Measurements from ENCODE around the gene CRISPLD2.

The CRISPLD2 gene

DNA sequence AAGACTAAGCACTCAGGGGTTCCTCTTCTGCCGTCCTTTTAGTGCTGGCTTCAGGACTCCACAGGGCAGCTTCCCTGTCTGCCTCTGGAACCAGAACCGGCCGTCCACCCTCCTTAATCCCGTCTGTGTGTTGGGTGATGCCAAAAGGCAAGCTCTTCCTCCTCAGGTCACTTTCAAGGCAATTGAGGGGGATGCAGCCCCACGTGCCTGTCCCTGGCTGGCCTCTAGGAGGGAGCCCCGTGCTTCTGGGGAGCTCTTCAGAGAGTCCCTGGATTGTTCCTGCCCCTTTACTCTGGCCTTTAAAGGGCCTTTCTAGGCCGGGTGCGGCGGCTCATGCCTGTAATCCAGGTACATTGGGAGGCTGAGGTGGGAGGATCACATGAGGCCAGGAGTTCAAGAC lies 77.1 kb downstream of the CRISPLD2 start:
- TF ChIP-seq, protein P1, sequence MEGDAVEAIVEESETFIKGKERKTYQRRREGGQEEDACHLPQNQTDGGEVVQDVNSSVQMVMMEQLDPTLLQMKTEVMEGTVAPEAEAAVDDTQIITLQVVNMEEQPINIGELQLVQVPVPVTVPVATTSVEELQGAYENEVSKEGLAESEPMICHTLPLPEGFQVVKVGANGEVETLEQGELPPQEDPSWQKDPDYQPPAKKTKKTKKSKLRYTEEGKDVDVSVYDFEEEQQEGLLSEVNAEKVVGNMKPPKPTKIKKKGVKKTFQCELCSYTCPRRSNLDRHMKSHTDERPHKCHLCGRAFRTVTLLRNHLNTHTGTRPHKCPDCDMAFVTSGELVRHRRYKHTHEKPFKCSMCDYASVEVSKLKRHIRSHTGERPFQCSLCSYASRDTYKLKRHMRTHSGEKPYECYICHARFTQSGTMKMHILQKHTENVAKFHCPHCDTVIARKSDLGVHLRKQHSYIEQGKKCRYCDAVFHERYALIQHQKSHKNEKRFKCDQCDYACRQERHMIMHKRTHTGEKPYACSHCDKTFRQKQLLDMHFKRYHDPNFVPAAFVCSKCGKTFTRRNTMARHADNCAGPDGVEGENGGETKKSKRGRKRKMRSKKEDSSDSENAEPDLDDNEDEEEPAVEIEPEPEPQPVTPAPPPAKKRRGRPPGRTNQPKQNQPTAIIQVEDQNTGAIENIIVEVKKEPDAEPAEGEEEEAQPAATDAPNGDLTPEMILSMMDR (IDR thresholded peaks at IDR 0.05; ENCODE audit: control extremely low read depth, extremely low read depth, low read depth, missing control alignments), result no peak
- no peak for DNase-seq (ENCODE audit: extremely low spot score)
- CTCF ChIA-PET, result interaction anchor here (1.1 kb wide), 1 partner anchor 32 kb away, joined by 3 read pairs; no protein-coding TSS in a partner anchor
- POLR2A ChIA-PET, result no interaction called here

DNA sequence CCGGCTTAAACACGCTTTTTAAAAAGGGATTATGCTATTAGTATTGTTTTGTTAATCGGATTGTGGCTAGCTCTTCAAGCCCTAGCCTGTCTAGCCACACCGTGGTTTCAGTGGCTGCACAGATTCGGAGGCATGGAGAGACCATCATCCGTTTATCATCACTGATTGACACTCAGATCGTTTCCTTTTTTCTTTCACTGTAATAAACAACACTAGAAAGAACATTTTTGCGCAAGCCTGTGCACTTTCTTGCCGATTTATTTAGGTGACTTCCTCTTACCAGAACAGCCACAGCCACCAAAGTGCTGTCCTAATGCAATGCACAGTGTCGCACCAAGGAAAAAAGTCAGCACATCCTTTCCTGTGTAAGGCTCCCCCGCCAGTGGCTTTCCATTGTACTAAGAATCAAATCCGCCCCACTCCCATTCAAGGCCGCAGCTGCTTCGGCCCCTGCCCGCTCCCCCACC lies 78.2 kb downstream of the CRISPLD2 start:
- CTCF ChIA-PET, result no interaction called here
- TF ChIP-seq, protein P1 (IDR thresholded peaks at IDR 0.05; ENCODE audit: control extremely low read depth, extremely low read depth, low read depth, missing control alignments), result no peak
- POLR2A ChIA-PET, result no interaction called here
- no peak for DNase-seq (ENCODE audit: extremely low spot score)

DNA sequence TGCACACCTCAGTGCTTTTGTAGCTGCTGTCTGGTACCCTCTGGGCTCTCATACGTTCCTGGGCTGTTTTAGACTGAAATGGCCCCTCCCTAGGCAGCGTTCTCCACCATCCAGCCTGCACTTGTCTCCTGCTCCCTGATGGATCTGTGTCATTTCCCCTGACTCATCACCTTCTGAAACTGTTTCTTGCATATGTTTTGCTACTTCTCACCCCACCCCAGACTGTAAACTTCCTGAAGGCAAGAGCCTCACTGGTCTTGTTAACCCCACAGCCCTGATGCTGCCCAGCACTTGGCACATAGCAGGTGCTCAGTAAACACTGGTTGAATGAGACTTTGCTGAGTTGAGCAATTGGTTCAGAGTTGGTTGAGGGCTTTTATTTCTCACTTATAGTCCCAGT lies 78.7 kb downstream of the CRISPLD2 start:
- POLR2A ChIA-PET, result no interaction called here
- TF ChIP-seq, protein P1 (IDR thresholded peaks at IDR 0.05; ENCODE audit: control extremely low read depth, extremely low read depth, low read depth, missing control alignments), result no peak
- CTCF ChIA-PET, result no interaction called here
- DNase-seq (ENCODE audit: extremely low spot score), result no peak

DNA sequence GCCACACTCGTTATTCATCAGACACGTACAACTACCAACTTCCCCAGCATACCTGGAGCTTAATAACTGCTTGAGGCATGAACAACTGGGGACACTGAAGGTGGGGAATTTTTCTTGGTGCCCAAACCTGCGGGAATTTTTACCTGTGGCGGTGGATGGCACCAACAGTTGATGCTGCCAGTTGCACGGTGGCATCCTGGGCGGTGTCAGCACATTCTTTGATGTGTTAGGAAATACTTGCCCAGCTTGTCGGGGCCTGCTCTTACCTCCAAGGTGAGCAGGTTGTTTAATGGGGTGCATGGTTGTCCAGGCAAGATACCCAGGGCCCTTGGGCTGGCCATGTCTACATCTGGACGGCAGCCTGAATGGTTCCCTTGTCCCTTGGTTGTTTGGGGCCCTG lies 79.6 kb downstream of the CRISPLD2 start:
- ChIA-PET POLR2A (no interaction called here), CTCF (no interaction called here)
- no peak for DNase-seq (ENCODE audit: extremely low spot score)
- TF ChIP-seq, protein P1 (IDR thresholded peaks at IDR 0.05; ENCODE audit: control extremely low read depth, extremely low read depth, low read depth, missing control alignments), result no peak

DNA sequence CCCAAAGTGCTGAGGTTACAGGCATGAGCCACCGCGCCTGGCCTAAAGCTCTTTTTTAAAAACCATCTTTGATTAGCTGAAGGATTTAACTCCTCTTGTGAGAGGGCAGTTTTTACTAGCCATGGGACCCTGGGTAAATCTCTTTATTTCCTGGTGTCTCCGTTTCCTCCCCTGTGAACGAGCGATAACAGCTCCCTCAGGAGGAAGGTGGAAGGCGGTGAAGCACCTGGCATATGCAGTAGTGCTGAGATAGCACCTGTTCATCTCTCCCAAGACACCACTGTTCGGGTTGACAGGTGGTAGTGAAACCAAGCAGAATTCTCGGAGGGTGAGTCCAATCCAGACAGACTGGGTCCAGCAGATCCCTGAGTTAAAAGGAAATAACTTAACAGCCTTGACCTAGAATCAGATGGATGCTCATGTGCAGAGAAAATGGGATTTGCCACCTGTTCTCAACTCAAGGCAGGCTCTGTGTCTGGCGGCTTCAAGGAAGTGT lies 86.2 kb downstream of the CRISPLD2 start:
- CTCF ChIA-PET, result interaction anchor here (1.3 to 1.5 kb wide), 2 partner anchors 20 to 65 kb away, joined by 4 to 5 read pairs; no protein-coding TSS in a partner anchor
- POLR2A ChIA-PET, result no interaction called here
- no peak for DNase-seq (ENCODE audit: extremely low spot score)
- TF ChIP-seq, protein P1 (IDR thresholded peaks at IDR 0.05; ENCODE audit: control extremely low read depth, extremely low read depth, low read depth, missing control alignments), result no peak

DNA sequence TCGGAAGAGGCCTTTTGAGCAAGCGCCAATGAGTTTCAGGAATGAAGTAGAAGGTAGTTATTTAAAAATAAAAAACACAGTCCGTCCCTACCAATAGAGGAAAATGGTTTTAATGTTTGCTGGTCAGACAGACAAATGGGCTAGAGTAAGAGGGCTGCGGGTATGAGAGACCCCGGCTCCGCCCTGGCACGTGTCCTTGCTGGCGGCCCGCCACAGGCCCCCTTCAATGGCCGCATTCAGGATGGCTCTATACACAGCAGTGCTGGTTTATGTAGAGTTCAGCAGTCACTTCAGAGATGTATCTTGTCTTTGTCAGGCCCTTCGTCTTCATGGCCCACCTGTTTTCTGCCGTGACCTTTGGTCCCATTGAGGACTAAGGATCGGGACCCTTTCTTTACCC lies 87.3 kb downstream of the CRISPLD2 start:
- ChIA-PET CTCF (no interaction called here), POLR2A (no interaction called here)
- no peak for DNase-seq (ENCODE audit: extremely low spot score)
- TF ChIP-seq, protein P1 (IDR thresholded peaks at IDR 0.05; ENCODE audit: control extremely low read depth, extremely low read depth, low read depth, missing control alignments), result no peak

DNA sequence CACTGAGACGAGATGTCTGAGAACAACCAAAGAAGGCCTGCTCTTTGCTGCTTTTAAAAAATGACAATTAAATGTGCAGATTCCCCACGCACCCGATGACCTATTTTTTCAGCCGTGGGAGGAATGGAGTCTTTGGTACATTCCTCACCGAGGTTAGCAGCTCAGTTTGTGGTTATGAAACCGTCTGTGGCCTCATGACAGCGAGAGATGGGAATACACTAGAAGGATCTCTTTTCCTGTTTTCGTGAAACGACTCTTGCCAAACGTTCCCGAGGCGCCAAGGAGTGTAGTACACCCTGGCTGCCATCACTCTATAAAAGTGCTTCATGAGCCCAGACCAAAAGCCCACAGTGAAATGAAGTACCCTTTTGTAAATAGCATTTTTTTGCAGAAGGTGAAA lies 87.8 kb downstream of the CRISPLD2 start:
- ChIA-PET CTCF (no interaction called here), POLR2A (no interaction called here)
- TF ChIP-seq, protein P1 (IDR thresholded peaks at IDR 0.05; ENCODE audit: control extremely low read depth, extremely low read depth, low read depth, missing control alignments), result no peak
- no peak for DNase-seq (ENCODE audit: extremely low spot score)

Measured in GM10248 (cell line).